Activated CD4-positive, CD25-positive, alpha-beta regulatory T cell treated with anti-CD3 and anti-CD28 coated beads, Interleukin-2, amount 50 U/mL, for 16 hours (primary cell): ENCODE results near the gene DUSP14.

Source experiments
- DNase-seq: peaks from one replicate; pipeline ENCODE4 v3.0.0-alpha.2; 2020; ENCODE audit warnings: low read depth, low spot score

DUSP14 gene

GRCh38 chr17:37558299-37558698 is 68.6 kb downstream of the DUSP14 start:
- DNase-seq, result no peak

GRCh38 chr17:37562016-37562745 is 72.5 kb downstream of the DUSP14 start:
- DNase-seq, result no peak
